WTC11 (cell line): ENCODE results near the gene RND2.

ENCODE experiments used
- ATF6 ChIP-seq: sonication (generic); formaldehyde crosslinking; IDR thresholded peaks from 2 replicates; pipeline ENCODE4 v1.8.1; 2023; ENCODE audit warnings: mild to moderate bottlenecking, missing genetic modification reagents
- CREB1 ChIP-seq: sonication (generic); formaldehyde crosslinking; IDR thresholded peaks from 2 replicates; pipeline ENCODE4 v1.8.0; 2023; ENCODE audit warnings: mild to moderate bottlenecking, missing genetic modification reagents
- CREM ChIP-seq: sonication (generic); formaldehyde crosslinking; IDR thresholded peaks from 2 replicates; pipeline ENCODE4 v1.8.1; 2022; ENCODE audit warnings: mild to moderate bottlenecking, missing genetic modification reagents, moderate library complexity
- CTCF ChIP-seq: fragments of 200-600 bp; IDR thresholded peaks from 2 replicates; pipeline ENCODE4 v1.8.0; 2022; ENCODE audit warnings: antibody characterized with exemption
- FOXJ3 ChIP-seq: sonication (generic); formaldehyde crosslinking; IDR thresholded peaks from 2 replicates; pipeline ENCODE4 v1.9.0; 2021; ENCODE audit warnings: missing genetic modification reagents, mild to moderate bottlenecking, borderline replicate concordance
- MAX ChIP-seq: sonication (generic); formaldehyde crosslinking; IDR thresholded peaks from 2 replicates; pipeline ENCODE4 v1.8.0; 2022; ENCODE audit warnings: mild to moderate bottlenecking, missing genetic modification reagents
- ZNF138 ChIP-seq: sonication (generic); formaldehyde crosslinking; conservative IDR thresholded peaks from 2 replicates; pipeline ENCODE4 v1.8.1; 2022; ENCODE audit warnings: mild to moderate bottlenecking, moderate library complexity, missing genetic modification reagents
- TF ChIP-seq, protein P1 (sequence below): sonication (generic); formaldehyde crosslinking; IDR thresholded peaks from 2 replicates; pipeline ENCODE4 v1.8.1; 2022; ENCODE audit warnings: low read depth, missing genetic modification reagents, borderline replicate concordance
- TF ChIP-seq, protein P2 (sequence below): sonication (generic); formaldehyde crosslinking; IDR thresholded peaks from 2 replicates; pipeline ENCODE4 v1.8.1; 2023; ENCODE audit warnings: mild to moderate bottlenecking, missing genetic modification reagents
- TF ChIP-seq, protein P3 (sequence below): sonication (generic); formaldehyde crosslinking; IDR thresholded peaks from 2 replicates; pipeline ENCODE4 v1.8.1; 2022; ENCODE audit warnings: mild to moderate bottlenecking, moderate library complexity, missing genetic modification reagents
- TF ChIP-seq, protein P4 (sequence below): sonication (generic); formaldehyde crosslinking; conservative IDR thresholded peaks from 2 replicates; pipeline ENCODE4 v1.8.1; 2022; ENCODE audit warnings: mild to moderate bottlenecking, missing genetic modification reagents

DNA sequence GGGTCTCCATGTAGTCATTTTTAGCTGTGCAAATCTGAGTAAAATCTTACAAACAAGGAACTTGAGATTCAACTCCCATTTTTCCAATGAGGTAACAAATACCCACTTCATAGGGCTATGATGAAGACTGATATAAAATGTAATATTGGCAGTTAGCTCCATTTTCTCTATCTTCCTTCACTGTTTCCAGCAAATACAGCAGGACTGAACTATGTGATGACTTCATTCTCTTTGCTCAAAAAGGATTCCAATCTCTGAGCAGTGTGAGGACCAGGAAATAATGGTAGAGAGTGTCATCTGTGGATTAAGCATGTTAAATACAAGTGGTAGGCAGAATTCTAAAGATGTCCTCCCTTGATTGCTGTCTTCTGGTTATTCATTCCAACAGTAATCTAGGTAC lies 18.3 kb downstream of the RND2 start:
- TF ChIP-seq MAX (CRISPR knock-in tag) (no peak), CREM (CRISPR knock-in tag) (no peak), CTCF (no peak), FOXJ3 (no peak), CREB1 (CRISPR knock-in tag) (no peak), ATF6 (CRISPR knock-in tag) (no peak), ZNF138 (CRISPR knock-in tag) (no peak)
- TF ChIP-seq, protein P1, sequence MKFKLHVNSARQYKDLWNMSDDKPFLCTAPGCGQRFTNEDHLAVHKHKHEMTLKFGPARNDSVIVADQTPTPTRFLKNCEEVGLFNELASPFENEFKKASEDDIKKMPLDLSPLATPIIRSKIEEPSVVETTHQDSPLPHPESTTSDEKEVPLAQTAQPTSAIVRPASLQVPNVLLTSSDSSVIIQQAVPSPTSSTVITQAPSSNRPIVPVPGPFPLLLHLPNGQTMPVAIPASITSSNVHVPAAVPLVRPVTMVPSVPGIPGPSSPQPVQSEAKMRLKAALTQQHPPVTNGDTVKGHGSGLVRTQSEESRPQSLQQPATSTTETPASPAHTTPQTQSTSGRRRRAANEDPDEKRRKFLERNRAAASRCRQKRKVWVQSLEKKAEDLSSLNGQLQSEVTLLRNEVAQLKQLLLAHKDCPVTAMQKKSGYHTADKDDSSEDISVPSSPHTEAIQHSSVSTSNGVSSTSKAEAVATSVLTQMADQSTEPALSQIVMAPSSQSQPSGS (CRISPR knock-in tag), result no peak
- TF ChIP-seq, protein P2, sequence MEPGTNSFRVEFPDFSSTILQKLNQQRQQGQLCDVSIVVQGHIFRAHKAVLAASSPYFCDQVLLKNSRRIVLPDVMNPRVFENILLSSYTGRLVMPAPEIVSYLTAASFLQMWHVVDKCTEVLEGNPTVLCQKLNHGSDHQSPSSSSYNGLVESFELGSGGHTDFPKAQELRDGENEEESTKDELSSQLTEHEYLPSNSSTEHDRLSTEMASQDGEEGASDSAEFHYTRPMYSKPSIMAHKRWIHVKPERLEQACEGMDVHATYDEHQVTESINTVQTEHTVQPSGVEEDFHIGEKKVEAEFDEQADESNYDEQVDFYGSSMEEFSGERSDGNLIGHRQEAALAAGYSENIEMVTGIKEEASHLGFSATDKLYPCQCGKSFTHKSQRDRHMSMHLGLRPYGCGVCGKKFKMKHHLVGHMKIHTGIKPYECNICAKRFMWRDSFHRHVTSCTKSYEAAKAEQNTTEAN (CRISPR knock-in tag), result no peak
- TF ChIP-seq, protein P3, sequence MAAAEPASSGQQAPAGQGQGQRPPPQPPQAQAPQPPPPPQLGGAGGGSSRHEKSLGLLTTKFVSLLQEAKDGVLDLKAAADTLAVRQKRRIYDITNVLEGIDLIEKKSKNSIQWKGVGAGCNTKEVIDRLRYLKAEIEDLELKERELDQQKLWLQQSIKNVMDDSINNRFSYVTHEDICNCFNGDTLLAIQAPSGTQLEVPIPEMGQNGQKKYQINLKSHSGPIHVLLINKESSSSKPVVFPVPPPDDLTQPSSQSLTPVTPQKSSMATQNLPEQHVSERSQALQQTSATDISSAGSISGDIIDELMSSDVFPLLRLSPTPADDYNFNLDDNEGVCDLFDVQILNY (CRISPR knock-in tag), result no peak
- TF ChIP-seq, protein P4, sequence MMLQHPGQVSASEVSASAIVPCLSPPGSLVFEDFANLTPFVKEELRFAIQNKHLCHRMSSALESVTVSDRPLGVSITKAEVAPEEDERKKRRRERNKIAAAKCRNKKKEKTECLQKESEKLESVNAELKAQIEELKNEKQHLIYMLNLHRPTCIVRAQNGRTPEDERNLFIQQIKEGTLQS, result no peak
